ENCODE measurements around the gene SNAP91. TPM values are rescaled to one million over a fixed set of nuclear protein-coding genes. Genes with fewer than 3 reads are reported as not detected.

Gene SNAP91
- polyA plus RNA-seq, 1 donor from 2014 or later = 88.6 TPM

GRCh38 chr6:83722876-83723275, 14.0 kb upstream of the SNAP91 start:
- H3K9me2 ChIP-seq (ENCODE audit: insufficient read depth, low read length) = no peaks in the 10 kb centered on the region
- H3K4me2 ChIP-seq (ENCODE audit: low read length) = no peak overlapping the region

GRCh38 chr6:83717809-83718208, 8.9 kb upstream of the SNAP91 start:
- H3K4me2 ChIP-seq (ENCODE audit: low read length) = no peak overlapping the region
- no peaks in the 10 kb centered on the region for H3F3A ChIP-seq (ENCODE audit: insufficient read depth, low read length, poor library complexity, severe bottlenecking)
- no peaks in the 10 kb centered on the region for H3K9me3 ChIP-seq (ENCODE audit: low read length)
- no peaks in the 10 kb centered on the region for H3K36me3 ChIP-seq (ENCODE audit: insufficient read depth, low read length)
- H4K20me1 ChIP-seq (ENCODE audit: insufficient read depth) = no peaks in the 10 kb centered on the region
- no peaks in the 10 kb centered on the region for H3K27me3 ChIP-seq (ENCODE audit: insufficient read depth, low read depth, low read length)
- H2AFZ ChIP-seq (ENCODE audit: low read depth, low read length) = no peak overlapping the region
- H3K9me2 ChIP-seq (ENCODE audit: insufficient read depth, low read length) = no peaks in the 10 kb centered on the region
- H3K4me3 ChIP-seq (ENCODE audit: low read length) = no peak overlapping the region
- no peak overlapping the region for H3K27ac ChIP-seq (ENCODE audit: low read length)
- H3K9ac ChIP-seq (ENCODE audit: low read length) = no peak overlapping the region
- TF ChIP-seq SMC3 (conservative IDR thresholded peaks at IDR 0.05; ENCODE audit: poor library complexity) (no peak), RAD21 (conservative IDR thresholded peaks at IDR 0.05) (no peak), POLR2AphosphoS5 (IDR thresholded peaks at IDR 0.05) (no peak), EP300 (conservative IDR thresholded peaks at IDR 0.05; ENCODE audit: poor library complexity, severe bottlenecking) (no peak), TAF1 (IDR thresholded peaks at IDR 0.05; ENCODE audit: low read depth) (no peak), EZH2 (IDR thresholded peaks at IDR 0.05; ENCODE audit: borderline replicate concordance, insufficient read depth, low read length, poor library complexity, severe bottlenecking) (no peak), MXI1 (conservative IDR thresholded peaks at IDR 0.05; ENCODE audit: poor library complexity, severe bottlenecking) (no peak)
- TF ChIP-seq, protein P1, sequence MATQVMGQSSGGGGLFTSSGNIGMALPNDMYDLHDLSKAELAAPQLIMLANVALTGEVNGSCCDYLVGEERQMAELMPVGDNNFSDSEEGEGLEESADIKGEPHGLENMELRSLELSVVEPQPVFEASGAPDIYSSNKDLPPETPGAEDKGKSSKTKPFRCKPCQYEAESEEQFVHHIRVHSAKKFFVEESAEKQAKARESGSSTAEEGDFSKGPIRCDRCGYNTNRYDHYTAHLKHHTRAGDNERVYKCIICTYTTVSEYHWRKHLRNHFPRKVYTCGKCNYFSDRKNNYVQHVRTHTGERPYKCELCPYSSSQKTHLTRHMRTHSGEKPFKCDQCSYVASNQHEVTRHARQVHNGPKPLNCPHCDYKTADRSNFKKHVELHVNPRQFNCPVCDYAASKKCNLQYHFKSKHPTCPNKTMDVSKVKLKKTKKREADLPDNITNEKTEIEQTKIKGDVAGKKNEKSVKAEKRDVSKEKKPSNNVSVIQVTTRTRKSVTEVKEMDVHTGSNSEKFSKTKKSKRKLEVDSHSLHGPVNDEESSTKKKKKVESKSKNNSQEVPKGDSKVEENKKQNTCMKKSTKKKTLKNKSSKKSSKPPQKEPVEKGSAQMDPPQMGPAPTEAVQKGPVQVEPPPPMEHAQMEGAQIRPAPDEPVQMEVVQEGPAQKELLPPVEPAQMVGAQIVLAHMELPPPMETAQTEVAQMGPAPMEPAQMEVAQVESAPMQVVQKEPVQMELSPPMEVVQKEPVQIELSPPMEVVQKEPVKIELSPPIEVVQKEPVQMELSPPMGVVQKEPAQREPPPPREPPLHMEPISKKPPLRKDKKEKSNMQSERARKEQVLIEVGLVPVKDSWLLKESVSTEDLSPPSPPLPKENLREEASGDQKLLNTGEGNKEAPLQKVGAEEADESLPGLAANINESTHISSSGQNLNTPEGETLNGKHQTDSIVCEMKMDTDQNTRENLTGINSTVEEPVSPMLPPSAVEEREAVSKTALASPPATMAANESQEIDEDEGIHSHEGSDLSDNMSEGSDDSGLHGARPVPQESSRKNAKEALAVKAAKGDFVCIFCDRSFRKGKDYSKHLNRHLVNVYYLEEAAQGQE (IDR thresholded peaks at IDR 0.05; ENCODE audit: borderline replicate concordance) = no peak
- TF ChIP-seq, protein P2, sequence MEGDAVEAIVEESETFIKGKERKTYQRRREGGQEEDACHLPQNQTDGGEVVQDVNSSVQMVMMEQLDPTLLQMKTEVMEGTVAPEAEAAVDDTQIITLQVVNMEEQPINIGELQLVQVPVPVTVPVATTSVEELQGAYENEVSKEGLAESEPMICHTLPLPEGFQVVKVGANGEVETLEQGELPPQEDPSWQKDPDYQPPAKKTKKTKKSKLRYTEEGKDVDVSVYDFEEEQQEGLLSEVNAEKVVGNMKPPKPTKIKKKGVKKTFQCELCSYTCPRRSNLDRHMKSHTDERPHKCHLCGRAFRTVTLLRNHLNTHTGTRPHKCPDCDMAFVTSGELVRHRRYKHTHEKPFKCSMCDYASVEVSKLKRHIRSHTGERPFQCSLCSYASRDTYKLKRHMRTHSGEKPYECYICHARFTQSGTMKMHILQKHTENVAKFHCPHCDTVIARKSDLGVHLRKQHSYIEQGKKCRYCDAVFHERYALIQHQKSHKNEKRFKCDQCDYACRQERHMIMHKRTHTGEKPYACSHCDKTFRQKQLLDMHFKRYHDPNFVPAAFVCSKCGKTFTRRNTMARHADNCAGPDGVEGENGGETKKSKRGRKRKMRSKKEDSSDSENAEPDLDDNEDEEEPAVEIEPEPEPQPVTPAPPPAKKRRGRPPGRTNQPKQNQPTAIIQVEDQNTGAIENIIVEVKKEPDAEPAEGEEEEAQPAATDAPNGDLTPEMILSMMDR (IDR thresholded peaks at IDR 0.05; ENCODE audit: poor library complexity, severe bottlenecking) = no peak
- H3K79me2 ChIP-seq (replicated peaks; ENCODE audit: insufficient read depth, low read length) = no peaks in the 10 kb centered on the region

More at GRCh38 chr6:83722876-83723275, 14.0 kb upstream of the SNAP91 start:
- Histone ChIP-seq H3K9me3 (ENCODE audit: low read length) (no peaks in the 10 kb centered on the region), H3K27me3 (ENCODE audit: insufficient read depth, low read depth, low read length) (no peaks in the 10 kb centered on the region), H4K20me1 (ENCODE audit: insufficient read depth) (no peaks in the 10 kb centered on the region), H2AFZ (ENCODE audit: low read depth, low read length) (no peak overlapping the region), H3K4me3 (ENCODE audit: low read length) (no peak overlapping the region), H3F3A (ENCODE audit: insufficient read depth, low read length, poor library complexity, severe bottlenecking) (no peaks in the 10 kb centered on the region), H3K27ac (ENCODE audit: low read length) (no peak overlapping the region), H3K9ac (ENCODE audit: low read length) (no peak overlapping the region), H3K79me2 (replicated peaks; ENCODE audit: insufficient read depth, low read length) (no peaks in the 10 kb centered on the region), H3K36me3 (ENCODE audit: insufficient read depth, low read length) (no peaks in the 10 kb centered on the region)
- TF ChIP-seq SMC3 (conservative IDR thresholded peaks at IDR 0.05; ENCODE audit: poor library complexity) (no peak), POLR2AphosphoS5 (IDR thresholded peaks at IDR 0.05) (no peak), MXI1 (conservative IDR thresholded peaks at IDR 0.05; ENCODE audit: poor library complexity, severe bottlenecking) (no peak), EP300 (conservative IDR thresholded peaks at IDR 0.05; ENCODE audit: poor library complexity, severe bottlenecking) (no peak), RAD21 (conservative IDR thresholded peaks at IDR 0.05) (no peak), EZH2 (IDR thresholded peaks at IDR 0.05; ENCODE audit: borderline replicate concordance, insufficient read depth, low read length, poor library complexity, severe bottlenecking) (no peak), TAF1 (IDR thresholded peaks at IDR 0.05; ENCODE audit: low read depth) (no peak)
- TF ChIP-seq, protein P2 (IDR thresholded peaks at IDR 0.05; ENCODE audit: poor library complexity, severe bottlenecking) = no peak
- TF ChIP-seq, protein P1 (IDR thresholded peaks at IDR 0.05; ENCODE audit: borderline replicate concordance) = no peak
